ENCODE data around the gene MEDAG. TPM values are rescaled to one million over a fixed set of nuclear protein-coding genes. Genes with fewer than 3 reads are reported as not detected.
"Not testable (repeated sequence)": the region's sequence is repeated elsewhere in the genome, so short reads cannot be mapped to it uniquely, and the experiment has no call there.

The MEDAG gene
- total RNA-seq, 8 experiments from 2014 or later: 0.14 to 6.8 (median 0.19) TPM; not detected in 5

DNA sequence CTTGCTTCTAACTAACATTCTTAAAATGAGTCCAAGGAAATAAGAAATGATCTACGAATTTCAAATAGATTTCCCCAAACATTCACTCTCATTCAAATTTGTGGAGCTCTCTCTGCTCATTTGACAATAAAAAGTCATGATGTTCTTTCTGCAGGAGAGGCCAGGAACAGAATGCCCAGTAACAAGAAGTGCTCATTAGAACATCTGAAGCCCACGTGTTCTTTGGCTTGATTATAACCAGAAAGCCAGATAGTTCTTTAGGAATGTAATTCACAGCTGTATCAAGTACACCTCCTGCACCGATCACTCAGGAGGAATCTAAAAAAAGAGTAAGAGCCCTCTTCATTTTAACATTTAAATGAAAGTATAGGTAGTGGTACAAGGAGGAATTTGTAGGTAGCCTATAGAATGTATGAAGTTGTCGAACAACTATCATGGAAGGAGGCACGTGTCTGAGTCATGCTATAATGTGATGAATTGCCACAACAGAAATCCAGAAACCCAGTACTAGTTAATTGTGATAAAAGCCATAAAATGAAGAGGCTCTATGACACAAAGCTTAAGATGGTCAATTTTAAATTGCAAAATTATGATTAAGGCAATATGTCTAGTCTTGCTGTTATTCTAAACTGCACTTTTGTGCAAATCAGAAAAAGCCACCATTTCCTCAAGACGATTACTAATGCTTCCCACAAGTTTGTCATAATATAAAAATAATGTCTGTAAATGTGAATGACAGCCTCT is 12.8 kb downstream of the MEDAG start:
- no peak overlapping the region for H3K4me3 ChIP-seq
- in situ Hi-C loops (cut with MboI; ENCODE audit: low pct_unique_long_range_greater_than_20kb in 2 of 9, low sequenced_read_pairs in 9 of 9, unreplicated experiment in 9 of 9): loop anchor here in 2 of 9 experiments (25.0 kb wide), 1 partner anchor 93 kb away; no protein-coding TSS in a partner anchor
- H3K27ac ChIP-seq: no peak overlapping the region
- H3K4me1 ChIP-seq (replicated peaks in 1 of 2): peaks cover 0 to 3% of the 10 kb centered on the region in 2 donors
- peak in 2 of 8 experiments; percentile 22 to 30 for ATAC-seq (replicated peaks in 6 of 8)
- 0 to 100% (median 82%) methylated on average over 1 to 6 of the region's 6 CpGs for WGBS, 10 experiments

DNA sequence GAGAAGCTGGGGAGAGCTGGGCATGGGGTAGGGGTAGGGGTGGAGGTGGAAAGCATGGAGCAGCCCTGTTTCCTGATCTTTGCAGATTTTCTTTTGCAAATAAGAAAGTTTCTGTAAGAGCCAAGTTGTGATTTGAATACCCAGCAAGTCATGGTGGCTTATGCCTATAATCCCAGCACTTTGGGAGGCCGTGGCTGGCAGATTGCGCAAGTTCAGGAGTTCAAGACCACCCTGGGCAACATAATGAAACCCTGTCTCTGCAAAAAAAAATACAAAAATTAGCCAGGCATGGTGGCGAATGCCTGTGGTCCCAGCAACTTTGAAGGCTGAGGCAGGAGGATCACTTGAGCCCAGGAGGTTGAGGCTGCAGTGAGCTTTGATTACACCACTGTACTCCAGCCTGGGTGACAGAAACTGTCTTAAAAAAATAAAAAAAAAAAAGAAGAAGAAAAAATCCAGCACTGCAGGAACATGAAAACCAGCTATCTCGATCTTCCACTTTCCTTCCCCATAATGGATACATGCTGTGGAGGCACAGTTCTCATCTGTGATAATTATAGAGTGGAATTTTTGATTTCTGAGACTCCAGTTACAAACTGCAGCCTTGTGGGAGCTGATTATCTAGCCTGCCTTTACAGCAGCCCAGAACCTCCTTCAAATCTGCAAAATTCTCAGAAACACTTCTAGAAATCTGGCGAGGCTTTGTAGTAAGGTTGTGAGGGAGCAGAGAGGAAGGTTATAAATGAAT is 14.3 kb downstream of the MEDAG start:
- H3K27ac ChIP-seq: no peak overlapping the region
- no peak for ATAC-seq (replicated peaks in 6 of 8)
- H3K4me3 ChIP-seq: no peak overlapping the region
- WGBS, 10 experiments: 60 to 100% (median 90%) methylated on average over 1 to 4 of the region's 5 CpGs; no CpG with 5 or more reads in 1 of the 10 experiments
- peaks cover 10 to 14% of the 10 kb centered on the region in 2 donors for H3K4me1 ChIP-seq (replicated peaks in 1 of 2)
- in situ Hi-C loops (cut with MboI; ENCODE audit: low pct_unique_long_range_greater_than_20kb in 2 of 9, low sequenced_read_pairs in 9 of 9, unreplicated experiment in 9 of 9): loop anchor here in 2 of 9 experiments (25.0 kb wide), 1 partner anchor 92 kb away; no protein-coding TSS in a partner anchor

DNA sequence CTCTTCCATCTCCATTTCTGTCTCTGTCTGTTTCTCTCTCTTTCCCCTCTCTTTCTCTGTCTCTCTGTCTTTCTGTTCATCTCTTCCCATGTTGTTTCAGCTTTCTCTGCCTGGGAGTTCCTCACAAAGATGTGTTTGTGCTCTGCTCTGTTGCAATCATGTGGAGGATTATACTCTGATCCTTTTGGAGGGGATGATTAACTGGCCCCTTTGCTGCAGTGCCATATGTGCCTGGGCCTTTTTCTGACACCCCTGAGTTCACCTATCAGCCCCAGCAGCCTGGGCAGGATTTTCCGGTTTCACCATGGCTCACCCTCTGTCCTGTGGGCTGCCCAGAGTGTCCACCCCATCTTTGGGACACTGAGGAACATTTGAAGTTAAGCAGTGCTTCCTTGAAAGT is 17.3 kb downstream of the MEDAG start:
- in situ Hi-C loops (cut with MboI; ENCODE audit: low pct_unique_long_range_greater_than_20kb in 2 of 9, low sequenced_read_pairs in 9 of 9, unreplicated experiment in 9 of 9): loop anchor here in 2 of 9 experiments (25.0 kb wide), 1 partner anchor 89 kb away; no protein-coding TSS in a partner anchor
- Histone ChIP-seq H3K27ac (no peak overlapping the region), H3K4me3 (no peak overlapping the region), H3K4me1 (replicated peaks in 1 of 2) (peaks cover 11 to 16% of the 10 kb centered on the region in 2 donors)
- 71 to 100% (median 83%) methylated on average over 1 of the region's 1 CpG; no CpG with 5 or more reads in 7 of the 10 experiments for WGBS, 10 experiments
- ATAC-seq (replicated peaks in 6 of 8): no peak

DNA sequence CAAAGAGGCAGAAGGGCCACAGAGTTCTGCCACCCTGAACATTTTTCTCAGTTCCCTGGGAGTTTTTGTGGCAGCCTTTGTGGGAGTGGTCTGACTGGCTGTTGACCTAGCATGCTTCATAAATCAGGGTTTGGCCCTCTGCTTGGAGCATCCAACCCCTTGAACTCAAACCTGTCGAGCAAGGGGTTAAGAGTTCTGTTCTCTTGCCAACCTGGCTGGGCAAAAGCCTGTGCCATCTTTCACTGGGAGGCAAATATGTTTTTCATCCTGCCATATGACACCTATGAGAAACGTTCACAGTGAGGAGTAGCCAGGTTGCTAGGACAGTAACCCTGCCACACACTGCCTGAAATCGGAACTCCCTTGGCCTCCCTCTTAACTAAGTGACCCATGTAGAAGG is 18.6 kb downstream of the MEDAG start:
- Histone ChIP-seq H3K4me1 (replicated peaks in 1 of 2) (peaks cover 11 to 16% of the 10 kb centered on the region in 2 donors), H3K27ac (no peak overlapping the region), H3K4me3 (no peak overlapping the region)
- ATAC-seq (replicated peaks in 6 of 8): peak in 2 of 8 experiments; percentile 31 to 55
- 43 to 92% (median 75%) methylated on average over 1 to 3 of the region's 3 CpGs; no CpG with 5 or more reads in 5 of the 10 experiments for WGBS, 10 experiments
- in situ Hi-C loops (cut with MboI; ENCODE audit: low pct_unique_long_range_greater_than_20kb in 2 of 9, low sequenced_read_pairs in 9 of 9, unreplicated experiment in 9 of 9): loop anchor here in 2 of 9 experiments (25.0 kb wide), 1 partner anchor 88 kb away; no protein-coding TSS in a partner anchor

DNA sequence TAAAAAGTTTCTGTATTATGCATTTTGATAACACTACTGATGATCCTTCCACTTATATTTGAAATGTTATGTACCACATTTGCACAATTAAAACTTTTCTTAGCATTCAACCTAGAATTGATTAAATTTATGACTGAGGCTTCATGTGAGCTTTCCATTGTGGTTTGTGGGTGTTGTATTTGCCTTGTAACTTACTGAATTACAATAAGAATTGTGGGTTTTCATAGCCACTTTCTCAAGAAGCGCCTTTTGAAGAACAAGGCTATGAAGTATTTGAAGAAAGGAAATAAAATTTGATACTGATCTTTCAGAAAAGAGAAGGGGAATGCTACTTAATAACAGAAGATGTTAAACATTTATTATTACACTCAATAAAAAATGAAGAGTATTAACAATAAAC is 19.4 kb downstream of the MEDAG start:
- in situ Hi-C loops (cut with MboI; ENCODE audit: low pct_unique_long_range_greater_than_20kb in 2 of 9, low sequenced_read_pairs in 9 of 9, unreplicated experiment in 9 of 9): no loop called here
- no peak overlapping the region for H3K4me3 ChIP-seq
- H3K27ac ChIP-seq: no peak overlapping the region
- 42 to 100% (median 88%) methylated on average over 1 of the region's 1 CpG; no CpG with 5 or more reads in 1 of the 10 experiments for WGBS, 10 experiments
- H3K4me1 ChIP-seq (replicated peaks in 1 of 2): peaks cover 11 to 16% of the 10 kb centered on the region in 2 donors
- no peak for ATAC-seq (replicated peaks in 6 of 8)

DNA sequence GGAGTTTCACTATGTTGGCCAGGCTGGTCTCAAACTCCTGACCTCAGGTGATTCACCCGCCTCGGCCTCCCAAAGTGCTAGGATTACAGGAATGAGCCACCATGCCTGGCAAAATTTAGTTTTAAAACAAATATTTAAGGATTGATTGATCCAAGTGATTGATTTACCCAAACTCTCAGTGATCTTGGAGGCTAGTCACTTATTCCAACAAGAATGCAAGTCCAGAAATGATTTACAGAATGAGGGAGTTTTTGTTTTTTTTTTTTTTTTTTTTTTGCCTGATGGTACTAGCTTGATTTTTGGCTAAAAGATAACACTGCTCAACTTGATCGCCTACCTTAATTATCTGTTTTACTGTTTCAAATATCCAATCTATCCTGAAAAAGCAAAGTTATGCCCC is 20.7 kb downstream of the MEDAG start:
- ATAC-seq (replicated peaks in 6 of 8): no peak
- Histone ChIP-seq H3K27ac (no peak overlapping the region), H3K4me3 (no peak overlapping the region), H3K4me1 (replicated peaks in 1 of 2) (peaks cover 11 to 16% of the 10 kb centered on the region in 2 donors)
- in situ Hi-C loops (cut with MboI; ENCODE audit: low pct_unique_long_range_greater_than_20kb in 2 of 9, low sequenced_read_pairs in 9 of 9, unreplicated experiment in 9 of 9): no loop called here
- 87 to 100% (median 100%) methylated on average over 1 to 3 of the region's 3 CpGs; no CpG with 5 or more reads in 1 of the 10 experiments for WGBS, 10 experiments

DNA sequence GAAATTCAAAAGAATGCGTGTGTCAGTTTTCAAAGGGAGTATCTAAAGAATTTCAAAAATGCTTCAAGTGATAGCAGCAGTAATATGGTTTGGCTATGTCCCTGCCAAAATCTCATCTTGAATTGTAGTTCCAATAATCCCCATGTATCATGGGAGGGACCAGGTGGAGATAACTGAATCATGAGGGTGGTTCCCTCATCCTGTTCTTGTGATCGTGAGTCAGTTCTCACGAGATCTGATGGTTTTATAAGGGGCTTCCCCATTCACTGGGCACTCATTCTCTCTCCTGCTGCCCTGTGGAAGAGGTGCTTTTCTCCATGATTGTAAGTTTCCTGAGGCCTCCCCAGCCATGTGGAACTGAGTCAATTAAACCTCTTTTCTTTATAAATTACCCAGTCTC is 21.1 kb downstream of the MEDAG start:
- ATAC-seq (replicated peaks in 6 of 8); H3K27ac ChIP-seq; in situ Hi-C loops (cut with MboI; ENCODE audit: low pct_unique_long_range_greater_than_20kb in 2 of 9, low sequenced_read_pairs in 9 of 9, unreplicated experiment in 9 of 9); H3K4me3 ChIP-seq: not testable (repeated sequence)
- peaks cover 13 to 19% of the 10 kb centered on the region in 2 donors for H3K4me1 ChIP-seq (replicated peaks in 1 of 2)
- 62 to 100% (median 88%) methylated on average over 1 to 3 of the region's 3 CpGs; no CpG with 5 or more reads in 1 of the 10 experiments for WGBS, 10 experiments

DNA sequence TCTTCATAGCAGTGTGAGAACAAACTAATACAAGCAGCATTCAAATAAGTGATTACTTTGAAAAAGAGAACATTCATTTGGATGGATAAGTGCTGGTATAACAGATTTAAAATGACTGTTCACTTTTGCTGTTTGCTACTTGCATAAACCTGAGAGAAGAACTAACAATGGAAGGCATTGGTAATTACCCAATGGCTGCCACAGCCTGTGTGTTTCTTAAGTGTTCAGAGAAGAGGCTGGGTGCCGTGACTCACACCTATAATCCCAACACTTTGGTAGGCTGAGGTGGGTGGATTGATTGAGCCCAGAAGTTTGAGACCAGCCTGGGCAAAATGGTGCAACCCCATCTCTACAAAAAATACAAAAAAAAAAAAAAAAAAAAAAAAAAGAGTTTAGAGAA is 21.5 kb downstream of the MEDAG start:
- in situ Hi-C loops (cut with MboI; ENCODE audit: low pct_unique_long_range_greater_than_20kb in 2 of 9, low sequenced_read_pairs in 9 of 9, unreplicated experiment in 9 of 9): no loop called here
- no peak for ATAC-seq (replicated peaks in 6 of 8)
- Histone ChIP-seq H3K4me3 (no peak overlapping the region), H3K27ac (no peak overlapping the region), H3K4me1 (replicated peaks in 1 of 2) (peaks cover 17 to 23% of the 10 kb centered on the region in 2 donors)
- 33 to 100% (median 94%) methylated on average over 1 of the region's 1 CpG; no CpG with 5 or more reads in 4 of the 10 experiments for WGBS, 10 experiments

DNA sequence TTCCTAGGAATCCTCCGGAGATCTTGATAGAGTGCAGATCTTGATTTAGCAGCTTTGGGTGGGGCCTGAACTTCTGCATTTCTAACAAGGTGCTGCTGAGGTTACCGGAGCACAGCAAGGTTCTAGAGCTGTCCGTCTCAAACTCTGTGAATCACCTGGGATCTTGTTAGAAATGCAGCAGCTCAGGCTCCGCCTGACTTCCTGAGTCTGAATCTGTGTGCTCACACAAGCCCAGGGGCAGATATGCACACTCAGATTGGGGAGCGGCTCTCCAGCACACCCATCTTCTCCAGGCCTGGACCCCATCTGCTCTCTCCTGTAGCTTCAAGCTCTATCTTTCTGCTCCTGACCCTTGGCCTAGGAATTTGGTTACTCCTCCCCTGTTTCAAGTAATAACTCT is 22.9 kb downstream of the MEDAG start:
- peaks cover 25 to 31% of the 10 kb centered on the region in 2 donors for H3K4me1 ChIP-seq (replicated peaks in 1 of 2)
- peak in 2 of 8 experiments; percentile 83 to 93 for ATAC-seq (replicated peaks in 6 of 8)
- 15 to 100% (median 84%) methylated on average over 1 to 3 of the region's 5 CpGs; no CpG with 5 or more reads in 4 of the 10 experiments for WGBS, 10 experiments
- no peak overlapping the region for H3K27ac ChIP-seq
- no peak overlapping the region for H3K4me3 ChIP-seq
- in situ Hi-C loops (cut with MboI; ENCODE audit: low pct_unique_long_range_greater_than_20kb in 2 of 9, low sequenced_read_pairs in 9 of 9, unreplicated experiment in 9 of 9): no loop called here

DNA sequence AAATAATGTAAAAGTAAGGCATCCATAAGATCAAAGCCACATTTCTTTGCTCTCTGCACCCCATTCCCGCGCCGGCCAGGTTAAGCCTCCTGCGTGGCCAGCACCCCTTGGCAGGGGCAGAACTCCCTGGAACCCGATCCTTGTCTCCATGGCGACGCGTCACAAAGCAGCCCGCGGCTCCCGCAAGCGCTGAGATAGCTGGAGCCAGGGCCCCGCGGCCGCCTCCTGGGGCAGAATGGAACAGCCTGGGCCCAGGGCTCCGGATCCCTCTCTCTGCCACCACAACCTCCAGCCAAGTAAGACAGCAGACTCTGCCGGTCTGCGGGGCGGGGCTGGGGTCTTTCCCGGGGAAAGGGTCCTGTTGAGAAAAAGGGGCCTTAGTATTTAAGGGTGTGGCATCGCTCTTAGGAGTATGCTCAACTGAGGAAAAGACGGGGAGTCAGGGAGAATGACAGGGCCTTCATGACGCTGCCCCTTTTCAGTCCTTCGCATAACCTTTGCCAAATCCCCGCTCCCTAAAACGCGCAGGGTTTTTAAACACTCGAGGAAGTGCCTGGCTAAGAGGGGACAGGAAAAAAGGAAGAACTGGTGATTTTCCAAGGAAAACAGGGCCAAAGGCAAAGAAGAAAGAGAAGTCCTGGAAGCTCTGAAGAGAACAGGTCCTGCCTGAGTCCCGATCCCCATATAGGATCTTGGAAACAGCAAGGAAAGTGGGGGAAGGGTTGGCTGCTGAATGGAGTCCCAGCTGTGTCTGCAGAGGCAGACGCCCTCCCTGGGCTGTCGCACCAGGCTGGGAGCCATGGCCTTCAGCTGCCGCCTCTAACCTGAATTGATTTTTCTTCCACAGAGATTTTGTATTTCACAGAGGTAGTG is 26.6 kb downstream of the MEDAG start, which contains the start of gene TEX26:
TEX26 (plus strand) TSS at position 176 of the 873 bp plus-strand sequence; CDS start at position 236, 60 bp downstream.
- 27 to 57% (median 37%) methylated on average over 2 to 19 of the region's 32 CpGs; no CpG with 5 or more reads in 3 of the 10 experiments for WGBS, 10 experiments
- Histone ChIP-seq H3K4me1 (replicated peaks in 1 of 2) (peaks cover 15% of the 10 kb centered on the region in 2 donors), H3K27ac (no peak within 1 kb of the TSS), H3K4me3 (peak within 1 kb of the TSS in 2 of 5 donors; percentile 5 to 17)
- in situ Hi-C loops (cut with MboI; ENCODE audit: low pct_unique_long_range_greater_than_20kb in 2 of 9, low sequenced_read_pairs in 9 of 9, unreplicated experiment in 9 of 9): no loop called here
- peak in 5 of 8 experiments; percentile 92 to 98 (median 97) for ATAC-seq (replicated peaks in 6 of 8)

DNA sequence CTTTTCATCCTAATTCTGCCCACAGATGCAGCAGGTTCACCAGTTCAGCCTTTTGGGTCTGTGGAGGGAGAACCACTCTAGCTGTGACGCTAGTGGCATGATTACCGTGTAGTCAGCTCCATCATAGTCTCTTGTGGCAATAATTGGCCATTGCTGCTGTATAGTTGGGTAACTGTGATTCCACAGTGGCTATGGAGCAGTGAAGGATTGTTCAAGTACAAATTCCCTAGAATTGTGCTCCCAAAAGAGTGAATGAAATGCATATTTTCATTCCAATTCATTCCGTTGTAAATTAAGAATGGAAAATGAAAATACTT is 27.2 kb downstream of the MEDAG start:
- in situ Hi-C loops (cut with MboI; ENCODE audit: low pct_unique_long_range_greater_than_20kb in 2 of 9, low sequenced_read_pairs in 9 of 9, unreplicated experiment in 9 of 9): no loop called here
- WGBS, 10 experiments: 62 to 100% (median 79%) methylated on average over 1 to 3 of the region's 3 CpGs; no CpG with 5 or more reads in 2 of the 10 experiments
- Histone ChIP-seq H3K4me3 (no peak overlapping the region), H3K4me1 (replicated peaks in 1 of 2) (peaks cover 15% of the 10 kb centered on the region in 2 donors), H3K27ac (no peak overlapping the region)
- peak in 3 of 8 experiments; percentile 2 to 11 (median 10) for ATAC-seq (replicated peaks in 6 of 8)

DNA sequence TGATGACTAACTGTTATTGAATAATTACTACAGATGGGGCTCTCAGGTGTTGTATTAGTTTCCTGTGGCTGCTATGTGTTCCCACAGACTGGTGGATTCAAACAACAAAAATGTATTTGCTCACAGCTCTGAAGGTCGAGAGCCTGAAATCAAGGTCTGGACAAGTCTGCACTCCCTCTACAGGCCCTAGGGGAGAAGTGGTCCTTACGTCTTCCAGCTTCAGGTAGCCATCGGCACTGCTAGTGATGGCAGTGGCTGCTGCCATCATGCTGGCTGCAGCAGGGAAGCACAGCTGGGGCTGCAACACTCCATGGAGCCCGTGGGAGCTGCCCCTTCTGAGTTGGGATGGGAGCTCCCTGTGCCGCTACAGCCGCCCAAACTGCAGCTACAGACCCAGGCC is 28.3 kb downstream of the MEDAG start:
- ATAC-seq (replicated peaks in 6 of 8): peak in 2 of 8 experiments; percentile 17 to 26
- H3K4me1 ChIP-seq (replicated peaks in 1 of 2): peaks cover 15% of the 10 kb centered on the region in 2 donors
- H3K27ac ChIP-seq: no peak overlapping the region
- no peak overlapping the region for H3K4me3 ChIP-seq
- WGBS, 10 experiments: 40 to 76% (median 41%) methylated on average over 1 to 4 of the region's 6 CpGs; no CpG with 5 or more reads in 7 of the 10 experiments
- in situ Hi-C loops (cut with MboI; ENCODE audit: low pct_unique_long_range_greater_than_20kb in 2 of 9, low sequenced_read_pairs in 9 of 9, unreplicated experiment in 9 of 9): no loop called here
